Hepatic stellate cell (primary cell): ENCODE measurements around the gene CALCB.
A peak's percentile ranks its signal among the peaks of the same experiment; 100 is the strongest.

Source experiments
- DNase-seq: peaks from one replicate; pipeline ENCODE4 v3.0.0; 2011; ENCODE audit warnings: low spot score

The CALCB gene

GRCh38 chr11:15074206-15075161 lies 1.1 kb downstream of the CALCB start:
- peak; percentile 31 for DNase-seq

DNA sequence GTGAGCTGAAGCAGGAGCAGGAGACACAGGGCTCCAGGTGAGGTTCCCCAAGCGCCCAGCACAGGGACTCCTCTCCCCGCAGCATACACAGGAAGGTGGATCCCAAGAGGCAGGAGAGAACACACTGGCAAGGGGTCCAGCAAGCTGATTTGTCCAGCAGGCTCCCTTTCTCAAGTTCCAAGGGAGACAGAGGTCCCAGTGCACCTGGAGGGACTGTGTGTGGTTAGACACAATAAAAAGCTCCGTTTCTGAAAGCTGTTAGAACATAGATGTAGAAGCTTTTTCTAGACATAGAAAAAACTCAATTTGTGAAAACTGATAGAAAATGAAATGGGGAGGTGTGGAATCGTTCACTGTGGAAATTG lies 1.8 kb downstream of the CALCB start:
- no peak for DNase-seq

GRCh38 chr11:15091175-15091574 lies 17.8 kb downstream of the CALCB start:
- no peak for DNase-seq

- no peak for DNase-seq
Measured at GRCh38 chr11:15091625-15092024, 18.2 kb downstream of the CALCB start.

DNA sequence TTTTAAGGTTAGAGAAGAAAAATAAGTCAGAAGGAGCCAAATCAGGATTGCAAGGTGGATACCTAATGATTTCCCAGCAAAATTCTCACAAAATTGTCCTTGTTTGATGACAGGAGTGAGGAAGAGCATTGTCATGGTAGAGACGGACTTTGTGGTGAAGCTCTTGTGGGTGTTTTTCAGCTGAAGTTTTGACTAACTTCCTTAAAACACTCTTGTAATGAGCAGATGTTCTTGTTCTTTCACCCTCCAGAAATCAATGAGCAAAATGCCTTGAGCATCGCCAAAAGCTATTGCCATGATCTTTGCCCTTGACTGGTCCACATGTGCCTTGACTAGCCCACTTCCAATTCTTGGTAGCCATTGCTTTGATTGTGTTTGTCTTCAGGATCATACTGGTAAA lies 20.0 kb downstream of the CALCB start:
- no peak for DNase-seq

DNA sequence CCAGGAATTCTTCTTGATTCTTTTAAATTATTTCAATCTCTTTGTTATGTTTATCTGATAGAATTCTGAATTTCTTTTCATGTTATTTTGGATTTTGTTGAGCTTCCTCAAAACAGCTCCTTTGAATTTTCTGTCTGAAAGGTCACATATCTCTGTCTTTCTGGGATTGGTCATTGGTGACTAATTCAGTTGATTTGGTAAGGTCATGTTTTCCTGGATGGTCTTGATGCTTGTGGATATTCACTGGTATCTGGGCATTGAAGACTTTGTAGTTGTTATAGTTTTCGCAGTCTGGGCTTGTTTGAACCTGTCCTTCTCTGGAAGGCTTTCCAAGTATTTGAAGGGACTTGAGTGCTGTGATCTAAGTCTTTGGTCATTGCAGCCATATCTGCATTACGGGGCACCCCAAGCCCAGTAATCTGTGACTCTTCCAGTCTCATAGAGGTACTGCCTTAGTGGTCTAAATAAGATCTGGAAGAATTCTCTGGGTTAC lies 22.4 kb downstream of the CALCB start:
- DNase-seq: no peak

- no peak for DNase-seq
Measured at GRCh38 chr11:15097411-15097810, 24.0 kb downstream of the CALCB start.

GRCh38 chr11:15099267-15099666 lies 25.9 kb downstream of the CALCB start:
- no peak for DNase-seq

- peak; percentile 60 for DNase-seq
Measured at GRCh38 chr11:15101072-15101709, 27.8 kb downstream of the CALCB start.

DNA sequence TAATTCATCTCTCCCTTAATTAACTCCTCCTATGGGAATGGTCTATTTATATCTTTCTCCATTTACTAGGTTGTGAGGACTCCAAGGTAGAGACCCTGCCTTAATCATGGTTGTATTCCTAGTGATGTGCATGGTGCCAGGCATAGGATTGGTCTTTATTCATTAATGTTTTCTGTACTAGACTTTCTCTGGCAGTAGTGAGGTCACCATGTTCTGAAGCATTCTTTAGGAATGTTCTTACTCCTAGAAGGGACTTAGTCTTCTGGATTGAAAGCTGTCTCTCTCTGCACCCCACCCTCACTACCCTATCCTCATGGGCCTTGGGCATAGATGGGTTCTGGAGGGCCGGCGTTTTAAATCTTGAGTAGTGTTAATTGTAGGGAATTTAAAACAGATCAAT lies 30.8 kb downstream of the CALCB start:
- no peak for DNase-seq

DNA sequence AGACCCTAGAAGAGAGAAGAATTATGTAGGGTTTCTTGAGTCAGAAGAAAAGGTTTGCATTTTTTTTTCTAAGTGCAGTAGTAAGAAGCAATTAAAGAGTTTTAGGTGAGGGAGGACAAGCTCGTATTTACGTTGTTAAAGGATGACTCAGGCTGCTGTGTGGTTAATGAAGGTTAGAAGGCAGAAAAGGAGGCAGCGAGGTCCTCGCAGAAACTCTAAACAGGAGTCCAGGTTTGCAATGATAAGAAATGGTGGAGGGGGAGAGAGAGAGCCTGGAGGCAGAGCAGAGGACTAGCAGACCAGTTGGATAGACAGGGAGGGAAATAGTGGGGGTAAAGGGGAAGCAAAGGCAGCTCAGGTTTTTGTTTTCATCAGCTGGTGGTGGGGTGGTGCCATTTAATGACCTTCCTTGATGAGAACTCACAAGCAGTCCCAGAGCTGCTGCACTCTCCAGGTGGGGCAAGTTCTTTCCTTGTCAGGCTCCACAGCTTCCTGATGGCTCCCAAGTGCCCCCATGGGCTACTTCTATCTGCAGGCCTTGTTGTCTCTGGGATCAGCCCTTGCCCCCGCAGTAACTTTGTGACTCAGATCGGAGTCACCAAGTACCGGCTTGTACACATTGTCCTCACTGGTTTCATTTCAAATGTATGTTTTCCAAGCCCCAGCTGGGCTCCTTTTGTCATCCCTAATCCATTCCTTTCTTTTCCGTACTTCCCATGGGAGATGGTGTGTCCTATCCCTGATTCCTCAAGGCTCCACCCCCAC lies 33.0 kb downstream of the CALCB start:
- peak; percentile 61 for DNase-seq

DNA sequence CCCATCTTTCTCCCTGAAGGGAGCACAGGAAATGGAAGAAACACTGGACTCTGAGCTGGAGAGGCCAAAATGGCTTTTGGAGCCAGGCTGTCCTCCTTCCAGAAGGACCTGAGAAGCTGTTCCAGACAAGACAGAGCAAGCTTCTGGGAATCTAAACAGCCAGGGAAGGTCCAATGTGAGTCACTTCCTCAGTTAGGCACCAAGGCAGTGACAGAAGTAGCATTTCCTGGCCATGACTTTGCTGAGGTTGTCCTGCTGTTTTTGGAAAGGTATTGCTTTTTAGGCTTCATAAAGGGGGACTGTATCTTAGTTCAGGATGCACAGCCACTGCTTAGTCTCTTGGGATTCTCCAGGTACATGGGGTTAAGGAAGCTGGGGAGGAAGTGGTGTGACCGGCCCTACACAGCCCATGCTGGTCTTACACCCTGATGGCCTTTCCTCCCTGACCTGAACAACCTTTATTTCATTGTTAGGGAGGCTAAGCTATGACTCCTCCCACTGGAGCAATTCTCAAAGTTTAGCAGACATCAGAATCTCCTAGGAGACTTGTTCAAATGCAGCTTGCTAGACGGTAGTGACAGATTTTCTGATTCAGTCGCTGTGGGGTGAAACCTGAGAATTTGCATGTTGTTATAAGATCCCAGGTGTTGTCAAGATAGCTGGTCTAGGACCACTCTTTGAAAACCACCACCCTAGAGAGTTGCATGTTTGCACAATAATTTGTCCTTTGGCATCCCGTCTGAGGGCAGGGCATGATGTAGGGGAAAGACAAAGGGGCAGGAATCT lies 34.5 kb downstream of the CALCB start:
- DNase-seq: peak; percentile 40

DNA sequence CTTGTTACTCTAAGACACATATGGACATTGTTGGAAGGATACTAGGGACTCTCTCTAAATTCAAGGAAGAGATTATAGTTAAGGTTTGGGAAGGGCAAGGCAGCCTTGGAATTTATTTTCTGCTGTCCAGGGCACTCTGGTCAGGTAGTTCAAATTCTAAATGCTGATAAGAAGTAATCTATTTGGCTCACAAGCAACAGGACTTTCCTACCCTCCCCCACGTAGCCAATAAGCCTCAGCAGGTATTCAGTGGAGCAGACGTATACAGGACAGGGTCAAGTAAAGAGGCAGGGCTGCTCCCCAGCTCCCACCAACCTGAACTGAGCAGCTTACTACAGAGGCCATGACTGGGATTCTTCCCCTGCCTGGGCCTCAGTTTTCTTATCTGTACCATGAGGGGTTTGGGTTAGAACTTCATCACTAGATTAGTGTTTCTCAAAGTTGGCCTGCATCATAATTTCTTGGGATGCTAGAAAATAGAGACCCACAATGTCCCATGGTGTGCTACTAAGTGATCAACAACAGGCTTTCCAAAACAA lies 35.3 kb downstream of the CALCB start:
- no peak for DNase-seq

DNA sequence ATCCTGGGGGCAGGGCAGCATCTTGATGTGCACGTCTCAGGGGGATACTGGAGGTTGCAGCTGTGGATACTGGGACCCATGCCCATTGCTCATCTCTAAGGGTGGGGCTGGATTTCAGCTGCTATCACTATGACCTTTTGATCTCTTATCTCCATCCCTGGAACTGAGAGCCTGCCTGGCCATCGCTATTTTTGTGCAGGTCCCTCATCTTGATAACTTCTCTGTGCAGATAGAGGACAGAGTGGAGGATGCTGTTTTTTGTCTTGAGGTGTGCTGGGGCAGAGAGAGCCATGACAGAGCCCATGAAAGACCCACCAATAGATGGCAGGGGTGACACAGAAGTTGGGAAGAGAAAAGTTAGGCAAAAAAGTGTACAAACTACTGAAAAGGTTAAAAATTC lies 36.2 kb downstream of the CALCB start:
- DNase-seq: no peak

GRCh38 chr11:15111215-15111614 lies 37.8 kb downstream of the CALCB start:
- DNase-seq: no peak

- DNase-seq: no peak
Measured at GRCh38 chr11:15112131-15112541, 38.7 kb downstream of the CALCB start.

- DNase-seq: no peak
Measured at GRCh38 chr11:15113381-15113780, 40.0 kb downstream of the CALCB start.

DNA sequence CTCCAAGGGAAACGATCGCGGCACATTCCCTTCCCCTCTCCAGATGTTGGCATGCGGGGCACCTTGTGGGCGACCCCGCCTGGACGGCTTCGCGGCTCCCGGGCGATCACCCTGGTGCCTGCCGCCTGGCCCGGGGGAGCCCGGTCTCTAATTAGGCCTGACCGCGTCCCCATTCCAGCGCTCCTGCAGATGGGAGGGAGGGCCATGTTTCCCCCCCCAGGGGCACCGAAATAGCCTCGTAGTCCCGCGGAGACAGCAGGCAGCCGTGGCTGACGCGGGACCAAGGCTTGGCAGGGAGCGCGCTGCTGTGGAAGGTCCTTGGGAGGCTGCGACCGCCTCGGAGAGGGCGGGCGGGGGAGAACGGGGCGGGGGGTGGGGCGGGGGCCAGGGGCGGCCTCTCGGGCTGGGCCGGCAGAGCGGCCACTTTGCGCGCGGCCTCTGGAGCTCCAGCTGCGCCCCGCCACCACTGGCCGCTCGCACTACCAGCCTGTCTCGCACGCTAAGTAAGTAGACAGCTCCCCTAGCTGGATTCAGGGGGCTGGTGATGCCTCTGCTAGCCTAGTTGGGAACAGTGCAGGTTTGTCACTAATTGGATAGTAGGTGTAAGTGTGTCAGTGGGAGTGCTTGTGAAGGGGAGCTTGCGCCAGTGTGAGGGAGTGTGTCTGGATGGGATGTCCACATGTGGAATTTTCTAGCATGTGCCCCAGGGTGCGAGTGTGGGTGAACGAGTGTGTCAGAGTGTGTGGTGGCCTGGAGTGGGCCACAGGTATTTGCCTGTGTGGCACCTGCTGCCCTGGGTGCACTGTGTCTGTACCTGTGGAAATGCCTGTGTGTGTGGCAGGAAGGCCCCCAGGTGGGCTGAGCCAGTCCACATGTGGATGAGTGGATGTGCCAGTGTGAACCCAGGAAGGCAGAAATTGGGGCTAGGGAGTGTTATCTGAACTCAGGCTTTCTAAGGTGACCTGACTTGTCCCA lies 41.4 kb downstream of the CALCB start, which contains the start of gene INSC:
INSC (plus strand) TSS at position 423 of the 975 bp plus-strand sequence. CDS start 34,252 bp downstream, outside the sequence.
- peak; percentile 39 for DNase-seq

GRCh38 chr11:15115686-15116085 lies 42.3 kb downstream of the CALCB start:
- DNase-seq: no peak

- DNase-seq: no peak
Measured at GRCh38 chr11:15117751-15118150, 44.4 kb downstream of the CALCB start.
